DND-41 (cell line): ENCODE results near the gene SFXN4.

Experiments
- ATAC-seq: fragments of 200-7000 bp; cut with Tn5 transposase; 3 replicates; pipeline ENCODE4 v1.9.1; 2021; ENCODE audit warnings: low read depth; ENCODE audit not compliant: insufficient read depth
- DNase-seq: peaks from one replicate; pipeline ENCODE4 v3.0.0-alpha.2; 2020
- H2AFZ ChIP-seq: 2 replicates; pipeline ENCODE4 v1.6.0; 2012; ENCODE audit warnings: low read depth, low read length
- H3K27ac ChIP-seq: 2 replicates; pipeline ENCODE4 v1.5.1; 2012; ENCODE audit warnings: low read length, inconsistent platforms
- H3K27me3 ChIP-seq: fragments of 200-600 bp; sonication (generic); 2 replicates; pipeline ENCODE4 v1.6.0; 2012; ENCODE audit warnings: low read length, mild to moderate bottlenecking, inconsistent platforms; ENCODE audit not compliant: insufficient read depth, poor library complexity
- H3K36me3 ChIP-seq: 2 replicates; pipeline ENCODE4 v1.5.1; 2012; ENCODE audit warnings: low read length, inconsistent platforms; ENCODE audit not compliant: insufficient read depth
- H3K4me1 ChIP-seq: 2 replicates; pipeline ENCODE4 v1.5.1; 2012; ENCODE audit warnings: mild to moderate bottlenecking, low read length; ENCODE audit not compliant: insufficient read depth
- H3K4me2 ChIP-seq: 2 replicates; pipeline ENCODE4 v1.6.0; 2012; ENCODE audit warnings: mild to moderate bottlenecking, moderate library complexity, low read length, inconsistent platforms; ENCODE audit not compliant: insufficient read depth
- H3K4me3 ChIP-seq, 2 experiments: fragments of 200-600 bp in 1 of 2; shearing (Covaris generic) in 1 of 2; 2 replicates each; pipeline ENCODE4 v1.5.1; 2012 to 2016; ENCODE audit warnings: inconsistent platforms in 2 of 2, low read length in 2 of 2, mild to moderate bottlenecking in 2 of 2, low read depth in 1 of 2, moderate library complexity in 1 of 2
- H3K79me2 ChIP-seq: 2 replicates; pipeline ENCODE4 v1.6.0; 2012; ENCODE audit warnings: low read length, inconsistent platforms; ENCODE audit not compliant: insufficient read depth
- H3K9ac ChIP-seq: 2 replicates; pipeline ENCODE4 v1.6.0; 2012; ENCODE audit warnings: low read depth, mild to moderate bottlenecking, inconsistent platforms, low read length, moderate library complexity
- H3K9me3 ChIP-seq: 2 replicates; pipeline ENCODE4 v1.5.1; 2012; ENCODE audit warnings: low read length, moderate library complexity, mild to moderate bottlenecking, inconsistent platforms; ENCODE audit not compliant: insufficient read depth, severe bottlenecking
- H4K20me1 ChIP-seq: 2 replicates; pipeline ENCODE4 v1.6.0; 2012; ENCODE audit warnings: low read length; ENCODE audit not compliant: insufficient read depth
- CTCF ChIP-seq: IDR thresholded peaks from 2 replicates; pipeline ENCODE4 v1.5.1; 2012; ENCODE audit warnings: borderline replicate concordance, low read length, moderate library complexity, mild to moderate bottlenecking; ENCODE audit not compliant: poor library complexity, severe bottlenecking; ENCODE audit errors: extremely low read depth
- EZH2 ChIP-seq: IDR thresholded peaks from 3 replicates; pipeline ENCODE4 v1.6.1; 2012; ENCODE audit warnings: borderline replicate concordance, low read depth, mild to moderate bottlenecking, moderate library complexity, low read length, inconsistent platforms; ENCODE audit not compliant: severe bottlenecking

The SFXN4 gene

GRCh38 chr10:119206603-119207365, 41.3 kb upstream of the SFXN4 start:
- H3K9me3 ChIP-seq: no peaks in the 10 kb centered on the region
- no peaks in the 10 kb centered on the region; the same call in 1 of the 2 replicates for H3K36me3 ChIP-seq
- peaks cover 47% of the 10 kb centered on the region for H3K4me1 ChIP-seq
- H3K79me2 ChIP-seq: peaks cover 38% of the 10 kb centered on the region
- peak overlapping the region; percentile 83 for H3K27ac ChIP-seq
- no peaks in the 10 kb centered on the region for H3K27me3 ChIP-seq
- H4K20me1 ChIP-seq: no peaks in the 10 kb centered on the region
- peak overlapping the region; percentile 91 for H3K9ac ChIP-seq
- peak; percentile 51 for ATAC-seq
- H3K4me2 ChIP-seq: peak overlapping the region; percentile 86
- peak overlapping the region; percentile 46 to 90; a peak in 3 of 4 replicates for H3K4me3 ChIP-seq
- peak overlapping the region; percentile 86 for H2AFZ ChIP-seq
- TF ChIP-seq CTCF: peak; percentile 91
- TF ChIP-seq EZH2: no peak
- DNase-seq: peak; percentile 72

GRCh38 chr10:119205894-119206602, 40.5 kb upstream of the SFXN4 start:
- Histone ChIP-seq H4K20me1 (no peaks in the 10 kb centered on the region), H2AFZ (peak overlapping the region; percentile 86), H3K4me1 (peaks cover 40% of the 10 kb centered on the region), H3K9ac (peak overlapping the region; percentile 91), H3K4me3 (peak overlapping the region; percentile 46 to 90; a peak in 3 of 4 replicates), H3K36me3 (no peaks in the 10 kb centered on the region; the same call in 1 of the 2 replicates), H3K27me3 (no peaks in the 10 kb centered on the region), H3K79me2 (peaks cover 32% of the 10 kb centered on the region), H3K4me2 (peak overlapping the region; percentile 86), H3K27ac (peak overlapping the region; percentile 83), H3K9me3 (no peaks in the 10 kb centered on the region)
- TF ChIP-seq EZH2 (no peak), CTCF (no peak)
- no peak for ATAC-seq
- peak; percentile 66 for DNase-seq

GRCh38 chr10:119203006-119203405, 37.5 kb upstream of the SFXN4 start:
- H2AFZ ChIP-seq: no peak overlapping the region
- H3K9me3 ChIP-seq: no peaks in the 10 kb centered on the region
- H3K4me2 ChIP-seq: no peak overlapping the region
- H3K9ac ChIP-seq: no peak overlapping the region
- H4K20me1 ChIP-seq: no peaks in the 10 kb centered on the region
- no peak overlapping the region for H3K27ac ChIP-seq
- no peaks in the 10 kb centered on the region for H3K27me3 ChIP-seq
- no peaks in the 10 kb centered on the region; the same call in 1 of the 2 replicates for H3K36me3 ChIP-seq
- H3K4me3 ChIP-seq: no peak overlapping the region
- peaks cover 3% of the 10 kb centered on the region for H3K79me2 ChIP-seq
- TF ChIP-seq CTCF: no peak
- no peak for TF ChIP-seq EZH2
- peaks cover 9% of the 10 kb centered on the region for H3K4me1 ChIP-seq
- ATAC-seq: no peak
- DNase-seq: no peak
